ENCODE measurements around the gene NSMCE1. TPM values are rescaled to one million over a fixed set of nuclear protein-coding genes. Genes with fewer than 3 reads are reported as not detected.

The NSMCE1 gene
- total RNA-seq, 5 donors from 2014 or later (not counting 1 experiment from before 2014, with no cell fraction given) = 53.5 to 83.2 (median 73.9) TPM

DNA sequence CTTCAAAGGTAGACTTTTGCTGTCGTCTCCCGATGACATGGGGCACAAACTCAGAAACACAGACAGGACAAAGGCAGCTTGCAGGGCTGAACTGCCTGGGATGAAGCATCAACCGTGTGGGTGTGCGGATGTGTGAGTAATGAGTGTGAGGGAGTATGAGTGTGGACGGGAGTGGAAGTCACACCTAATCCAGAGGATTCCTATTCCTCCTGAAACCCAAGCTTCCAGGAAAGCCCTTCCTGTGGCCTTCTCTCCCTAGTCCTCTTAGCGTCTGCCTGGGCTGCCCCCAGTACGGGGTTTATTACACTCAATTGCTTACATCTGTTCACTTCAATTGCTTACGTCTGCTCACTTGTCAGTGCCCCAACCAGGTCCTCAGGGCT, 42.9 kb upstream of the NSMCE1 start:
- CTCF ChIA-PET = no interaction called here
- Histone ChIP-seq H3K9me3 (no peaks in the 10 kb centered on the region), H3K4me3 (ENCODE audit: control insufficient read depth in 1 of 2, extremely low read depth in 1 of 2, low read length in 1 of 2) (no peak overlapping the region), H3K27ac (ENCODE audit: low read length) (no peak overlapping the region), H3K36me3 (ENCODE audit: control insufficient read depth in 2 of 2, extremely low read depth in 1 of 2, insufficient read depth in 1 of 2, low read length in 1 of 2) (no peaks in the 10 kb centered on the region), H3K4me1 (ENCODE audit: control insufficient read depth in 1 of 2, extremely low read depth in 1 of 2, insufficient read depth in 2 of 2, low read length in 2 of 2) (peaks cover 13 to 35% of the 10 kb centered on the region in 2 experiments), H3K27me3 (replicated peaks in 1 of 2; ENCODE audit: control insufficient read depth in 2 of 2, extremely low read depth in 1 of 2, insufficient read depth in 2 of 2, low read length in 1 of 2) (peaks cover 0 to 3% of the 10 kb centered on the region in 2 experiments)
- Mint-ChIP-seq H3K4me3 (no peak overlapping the region), H3K27ac (no peak overlapping the region), H3K27me3 (no peaks in the 10 kb centered on the region), H3K9me3 (peaks cover 0 to 3% (median 0%) of the 10 kb centered on the region in 3 donors), H3K36me3 (no peaks in the 10 kb centered on the region), H3K4me1 (peaks cover 24 to 31% (median 26%) of the 10 kb centered on the region in 3 donors)
- peak in 1 of 35 experiments; percentile 11 for DNase-seq
- ATAC-seq (replicated peaks in 1 of 4) = no peak
- 80% methylated on average over 5 of the region's 8 CpGs for WGBS (ENCODE audit: insufficient coverage)
- POLR2A ChIA-PET = no interaction called here

DNA sequence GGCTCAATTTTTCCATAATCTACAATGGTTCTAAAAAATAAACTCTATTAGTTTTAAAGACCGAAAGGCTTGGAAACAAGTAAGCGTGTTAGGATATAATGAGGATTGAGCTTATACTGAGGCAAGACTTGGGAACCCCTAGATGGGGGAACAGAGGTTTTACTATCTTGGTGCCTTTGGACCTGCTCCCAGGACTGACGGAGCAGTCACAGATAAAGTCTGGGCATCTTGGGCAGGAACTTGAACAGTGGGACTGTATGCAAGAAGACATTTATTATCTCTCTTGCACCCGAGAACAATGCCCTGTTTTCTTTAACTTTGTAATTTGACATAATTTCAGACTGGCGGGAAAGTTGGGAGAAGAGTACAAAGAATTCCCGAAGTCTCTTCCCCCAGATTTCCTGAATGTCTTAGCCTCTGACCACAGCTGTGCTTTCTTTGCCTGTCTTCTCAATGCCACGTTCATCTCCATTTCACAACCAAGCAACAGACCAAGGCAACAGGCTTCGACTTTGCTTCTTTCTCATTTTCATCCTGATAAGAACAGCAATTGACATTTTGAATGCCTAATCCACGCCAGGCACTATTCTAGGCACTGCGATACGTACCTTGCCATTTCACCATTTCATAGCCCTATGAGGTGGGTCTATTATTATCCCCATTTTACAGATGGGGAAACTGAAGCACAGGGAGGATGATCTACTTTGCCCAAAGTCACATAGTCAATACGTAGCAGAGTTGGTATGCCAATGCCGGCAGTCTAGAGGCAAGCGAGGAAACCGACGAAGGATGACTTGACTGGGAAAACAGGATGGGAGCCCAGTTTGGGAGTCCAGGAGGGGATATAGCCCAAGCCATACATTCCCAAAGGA, 42.2 kb upstream of the NSMCE1 start:
- POLR2A ChIA-PET = no interaction called here
- CTCF ChIA-PET = no interaction called here
- no peaks in the 10 kb centered on the region for H3K27me3 Mint-ChIP-seq
- ATAC-seq (replicated peaks in 1 of 4) (no peak), DNase-seq (no peak)
- H3K27me3 ChIP-seq (replicated peaks in 1 of 2; ENCODE audit: control insufficient read depth in 2 of 2, extremely low read depth in 1 of 2, insufficient read depth in 2 of 2, low read length in 1 of 2) = peaks cover 0 to 3% of the 10 kb centered on the region in 2 experiments
- H3K27ac ChIP-seq (ENCODE audit: low read length) = no peak overlapping the region
- H3K4me3 ChIP-seq (ENCODE audit: control insufficient read depth in 1 of 2, extremely low read depth in 1 of 2, low read length in 1 of 2) = no peak overlapping the region
- H3K4me3 Mint-ChIP-seq = no peak overlapping the region
- H3K4me1 Mint-ChIP-seq = peaks cover 20 to 28% (median 21%) of the 10 kb centered on the region in 3 donors
- H3K36me3 ChIP-seq (ENCODE audit: control insufficient read depth in 2 of 2, extremely low read depth in 1 of 2, insufficient read depth in 1 of 2, low read length in 1 of 2) = no peaks in the 10 kb centered on the region
- H3K4me1 ChIP-seq (ENCODE audit: control insufficient read depth in 1 of 2, extremely low read depth in 1 of 2, insufficient read depth in 2 of 2, low read length in 2 of 2) = peaks cover 10 to 29% of the 10 kb centered on the region in 2 experiments
- H3K9me3 Mint-ChIP-seq = peaks cover 0 to 6% (median 0%) of the 10 kb centered on the region in 3 donors
- H3K36me3 Mint-ChIP-seq = no peaks in the 10 kb centered on the region
- H3K27ac Mint-ChIP-seq = no peak overlapping the region
- H3K9me3 ChIP-seq = no peaks in the 10 kb centered on the region
- 92% methylated on average over 8 of the region's 16 CpGs for WGBS (ENCODE audit: insufficient coverage)

GRCh38 chr16:27308792-27309191, 40.2 kb upstream of the NSMCE1 start:
- Mint-ChIP-seq H3K36me3 (no peaks in the 10 kb centered on the region), H3K9me3 (peaks cover 0 to 9% (median 0%) of the 10 kb centered on the region in 3 donors), H3K27ac (no peak overlapping the region), H3K27me3 (no peaks in the 10 kb centered on the region), H3K4me1 (peaks cover 8 to 22% (median 20%) of the 10 kb centered on the region in 3 donors), H3K4me3 (no peak overlapping the region)
- no peak overlapping the region for H3K27ac ChIP-seq (ENCODE audit: low read length)
- no peak overlapping the region for H3K4me3 ChIP-seq (ENCODE audit: control insufficient read depth in 1 of 2, extremely low read depth in 1 of 2, low read length in 1 of 2)
- POLR2A ChIA-PET = no interaction called here
- CTCF ChIA-PET = interaction anchor here in 1 of 2 donors (0.5 kb wide), 1 partner anchor 77 kb away, joined by 3 read pairs; no protein-coding TSS in a partner anchor
- WGBS (ENCODE audit: insufficient coverage) = no CpG with 5 or more reads among the region's 1 CpG
- no peaks in the 10 kb centered on the region for H3K36me3 ChIP-seq (ENCODE audit: control insufficient read depth in 2 of 2, extremely low read depth in 1 of 2, insufficient read depth in 1 of 2, low read length in 1 of 2)
- H3K9me3 ChIP-seq = no peaks in the 10 kb centered on the region
- no peak for DNase-seq
- H3K4me1 ChIP-seq (ENCODE audit: control insufficient read depth in 1 of 2, extremely low read depth in 1 of 2, insufficient read depth in 2 of 2, low read length in 2 of 2) = peaks cover 6 to 13% of the 10 kb centered on the region in 2 experiments
- H3K27me3 ChIP-seq (replicated peaks in 1 of 2; ENCODE audit: control insufficient read depth in 2 of 2, extremely low read depth in 1 of 2, insufficient read depth in 2 of 2, low read length in 1 of 2) = peaks cover 0 to 5% of the 10 kb centered on the region in 2 experiments
- no peak for ATAC-seq (replicated peaks in 1 of 4)

- Mint-ChIP-seq H3K4me1 (peaks cover 1 to 20% (median 12%) of the 10 kb centered on the region in 3 donors), H3K27me3 (no peaks in the 10 kb centered on the region), H3K9me3 (peaks cover 0 to 9% (median 0%) of the 10 kb centered on the region in 3 donors), H3K27ac (peak overlapping the region in 1 of 2 donors; percentile 6), H3K36me3 (no peaks in the 10 kb centered on the region), H3K4me3 (no peak overlapping the region)
- ATAC-seq (replicated peaks in 1 of 4) (no peak), DNase-seq (no peak)
- Histone ChIP-seq H3K9me3 (no peaks in the 10 kb centered on the region), H3K4me1 (ENCODE audit: control insufficient read depth in 1 of 2, extremely low read depth in 1 of 2, insufficient read depth in 2 of 2, low read length in 2 of 2) (no peaks in the 10 kb centered on the region), H3K27ac (ENCODE audit: low read length) (no peak overlapping the region), H3K4me3 (ENCODE audit: control insufficient read depth in 1 of 2, extremely low read depth in 1 of 2, low read length in 1 of 2) (no peak overlapping the region), H3K36me3 (ENCODE audit: control insufficient read depth in 2 of 2, extremely low read depth in 1 of 2, insufficient read depth in 1 of 2, low read length in 1 of 2) (no peaks in the 10 kb centered on the region), H3K27me3 (replicated peaks in 1 of 2; ENCODE audit: control insufficient read depth in 2 of 2, extremely low read depth in 1 of 2, insufficient read depth in 2 of 2, low read length in 1 of 2) (peaks cover 0 to 7% of the 10 kb centered on the region in 2 experiments)
- ChIA-PET CTCF (no interaction called here), POLR2A (no interaction called here)
- 97% methylated on average over 7 of the region's 9 CpGs for WGBS (ENCODE audit: insufficient coverage)
Measured at GRCh38 chr16:27305839-27306442, 37.4 kb upstream of the NSMCE1 start.

- Mint-ChIP-seq H3K9me3 (peaks cover 0 to 9% (median 0%) of the 10 kb centered on the region in 3 donors), H3K4me1 (peaks cover 1 to 22% (median 12%) of the 10 kb centered on the region in 3 donors), H3K36me3 (no peaks in the 10 kb centered on the region), H3K4me3 (no peak overlapping the region), H3K27me3 (no peaks in the 10 kb centered on the region), H3K27ac (no peak overlapping the region)
- Histone ChIP-seq H3K36me3 (ENCODE audit: control insufficient read depth in 2 of 2, extremely low read depth in 1 of 2, insufficient read depth in 1 of 2, low read length in 1 of 2) (no peaks in the 10 kb centered on the region), H3K4me1 (ENCODE audit: control insufficient read depth in 1 of 2, extremely low read depth in 1 of 2, insufficient read depth in 2 of 2, low read length in 2 of 2) (no peaks in the 10 kb centered on the region), H3K4me3 (ENCODE audit: control insufficient read depth in 1 of 2, extremely low read depth in 1 of 2, low read length in 1 of 2) (no peak overlapping the region), H3K9me3 (no peaks in the 10 kb centered on the region), H3K27me3 (replicated peaks in 1 of 2; ENCODE audit: control insufficient read depth in 2 of 2, extremely low read depth in 1 of 2, insufficient read depth in 2 of 2, low read length in 1 of 2) (peaks cover 0 to 7% of the 10 kb centered on the region in 2 experiments), H3K27ac (ENCODE audit: low read length) (no peak overlapping the region)
- ChIA-PET POLR2A (no interaction called here), CTCF (no interaction called here)
- DNase-seq (no peak), ATAC-seq (replicated peaks in 1 of 4) (no peak)
- WGBS (ENCODE audit: insufficient coverage) = 92% methylated on average over 3 of the region's 5 CpGs
Measured at GRCh38 chr16:27304881-27305745, 36.5 kb upstream of the NSMCE1 start.

GRCh38 chr16:27304102-27304501, 35.5 kb upstream of the NSMCE1 start:
- no peaks in the 10 kb centered on the region for H3K27me3 Mint-ChIP-seq
- no peaks in the 10 kb centered on the region for H3K4me1 ChIP-seq (ENCODE audit: control insufficient read depth in 1 of 2, extremely low read depth in 1 of 2, insufficient read depth in 2 of 2, low read length in 2 of 2)
- H3K36me3 Mint-ChIP-seq = no peaks in the 10 kb centered on the region
- H3K36me3 ChIP-seq (ENCODE audit: control insufficient read depth in 2 of 2, extremely low read depth in 1 of 2, insufficient read depth in 1 of 2, low read length in 1 of 2) = no peaks in the 10 kb centered on the region
- H3K27ac Mint-ChIP-seq = peak overlapping the region in 1 of 2 donors; percentile 72
- no peaks in the 10 kb centered on the region for H3K9me3 ChIP-seq
- ATAC-seq (replicated peaks in 1 of 4) = no peak
- no peak for DNase-seq
- ChIA-PET POLR2A (no interaction called here), CTCF (no interaction called here)
- no peak overlapping the region for H3K4me3 ChIP-seq (ENCODE audit: control insufficient read depth in 1 of 2, extremely low read depth in 1 of 2, low read length in 1 of 2)
- no peak overlapping the region for H3K27ac ChIP-seq (ENCODE audit: low read length)
- peaks cover 0 to 9% (median 0%) of the 10 kb centered on the region in 3 donors for H3K9me3 Mint-ChIP-seq
- no peak overlapping the region for H3K4me3 Mint-ChIP-seq
- H3K27me3 ChIP-seq (replicated peaks in 1 of 2; ENCODE audit: control insufficient read depth in 2 of 2, extremely low read depth in 1 of 2, insufficient read depth in 2 of 2, low read length in 1 of 2) = peaks cover 0 to 7% of the 10 kb centered on the region in 2 experiments
- no CpG with 5 or more reads among the region's 2 CpGs for WGBS (ENCODE audit: insufficient coverage)
- peaks cover 1 to 23% (median 19%) of the 10 kb centered on the region in 3 donors for H3K4me1 Mint-ChIP-seq
